Activated effector memory CD4-positive, alpha-beta T cell treated with anti-CD3 and anti-CD28 coated beads, Interleukin-2, amount 50 U/mL, for 16 hours (primary cell): ENCODE results near the gene CCHCR1.

Experiments
- DNase-seq: peaks from one replicate; pipeline ENCODE4 v3.0.0-alpha.2; 2020

CCHCR1 gene

DNA sequence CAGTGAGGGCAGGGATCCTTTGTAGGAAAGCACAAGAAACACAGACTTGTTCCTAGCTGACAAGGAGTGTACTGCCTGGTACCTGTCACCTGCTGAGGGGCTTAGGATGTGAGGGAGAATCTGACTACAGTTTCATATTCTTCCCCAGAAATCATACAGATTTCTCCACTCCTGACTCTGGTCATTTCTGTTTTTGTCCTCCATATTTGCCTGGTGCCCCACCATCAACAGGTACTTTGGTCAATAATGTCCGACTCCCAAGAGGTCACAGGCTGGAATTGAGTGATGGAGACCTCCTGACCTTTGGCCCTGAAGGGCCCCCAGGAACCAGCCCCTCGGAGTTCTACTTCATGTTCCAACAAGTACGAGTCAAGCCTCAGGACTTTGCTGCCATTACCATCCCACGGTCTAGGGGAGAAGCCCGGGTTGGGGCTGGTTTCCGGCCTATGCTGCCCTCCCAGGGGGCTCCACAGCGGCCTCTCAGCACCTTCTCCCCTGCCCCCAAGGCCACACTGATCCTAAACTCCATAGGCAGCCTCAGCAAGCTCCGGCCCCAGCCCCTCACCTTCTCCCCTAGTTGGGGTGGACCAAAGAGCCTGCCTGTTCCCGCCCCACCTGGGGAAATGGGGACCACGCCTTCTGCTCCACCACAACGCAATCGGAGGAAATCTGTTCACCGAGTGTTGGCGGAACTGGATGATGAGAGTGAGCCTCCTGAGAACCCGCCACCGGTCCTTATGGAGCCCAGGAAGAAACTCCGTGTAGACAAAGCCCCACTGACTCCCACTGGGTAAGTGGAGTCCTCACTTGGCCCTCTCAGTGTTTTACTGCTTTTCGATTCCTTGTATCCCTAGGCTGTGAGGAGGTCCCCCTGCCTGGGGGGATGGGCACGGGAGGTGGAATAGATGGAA, 3.9 kb upstream of the CCHCR1 start:
- DNase-seq = no peak

DNA sequence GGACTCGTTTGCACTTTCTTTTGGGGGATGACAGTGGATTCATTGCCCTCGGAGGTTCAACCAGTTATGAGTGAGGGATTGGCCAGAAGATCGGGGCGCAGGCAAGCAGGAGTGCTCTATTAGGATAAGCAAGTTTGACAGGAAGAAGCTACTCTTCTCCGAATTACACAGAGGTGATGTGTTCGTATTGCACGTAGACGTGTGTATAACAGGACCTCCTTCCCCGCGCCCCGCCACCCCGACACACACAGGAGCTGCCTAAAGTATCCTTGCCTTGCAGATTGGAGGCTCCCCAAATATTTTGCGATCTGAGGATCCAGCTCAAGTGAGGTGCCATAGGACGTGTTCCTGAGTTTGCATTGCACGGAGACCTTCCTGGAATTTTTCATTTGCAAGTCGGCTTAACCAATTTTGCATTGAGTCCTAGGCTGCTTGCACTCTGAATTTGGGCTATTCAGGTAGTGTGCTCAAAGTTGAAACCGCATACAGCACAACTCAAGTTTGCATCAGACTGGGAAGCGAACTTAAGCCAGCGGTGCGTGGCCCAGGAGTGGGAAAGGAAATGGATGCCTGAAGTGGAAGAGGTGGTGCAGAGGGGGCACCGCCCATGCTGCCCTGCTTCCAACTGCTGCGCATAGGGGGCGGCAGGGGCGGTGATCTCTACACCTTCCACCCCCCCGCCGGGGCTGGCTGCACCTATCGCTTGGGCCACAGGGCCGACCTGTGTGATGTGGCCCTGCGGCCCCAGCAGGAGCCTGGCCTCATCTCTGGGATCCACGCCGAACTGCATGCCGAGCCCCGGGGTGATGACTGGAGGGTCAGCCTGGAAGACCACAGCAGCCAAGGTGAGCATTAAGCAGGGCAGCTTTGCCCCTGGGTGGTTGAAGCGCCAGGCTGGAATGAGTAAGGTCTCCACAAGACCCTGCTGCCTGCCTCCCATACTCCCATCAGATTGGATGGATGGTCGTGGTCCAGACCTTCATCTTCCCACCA, 1.6 kb upstream of the CCHCR1 start:
- peak; percentile 73 for DNase-seq

DNA sequence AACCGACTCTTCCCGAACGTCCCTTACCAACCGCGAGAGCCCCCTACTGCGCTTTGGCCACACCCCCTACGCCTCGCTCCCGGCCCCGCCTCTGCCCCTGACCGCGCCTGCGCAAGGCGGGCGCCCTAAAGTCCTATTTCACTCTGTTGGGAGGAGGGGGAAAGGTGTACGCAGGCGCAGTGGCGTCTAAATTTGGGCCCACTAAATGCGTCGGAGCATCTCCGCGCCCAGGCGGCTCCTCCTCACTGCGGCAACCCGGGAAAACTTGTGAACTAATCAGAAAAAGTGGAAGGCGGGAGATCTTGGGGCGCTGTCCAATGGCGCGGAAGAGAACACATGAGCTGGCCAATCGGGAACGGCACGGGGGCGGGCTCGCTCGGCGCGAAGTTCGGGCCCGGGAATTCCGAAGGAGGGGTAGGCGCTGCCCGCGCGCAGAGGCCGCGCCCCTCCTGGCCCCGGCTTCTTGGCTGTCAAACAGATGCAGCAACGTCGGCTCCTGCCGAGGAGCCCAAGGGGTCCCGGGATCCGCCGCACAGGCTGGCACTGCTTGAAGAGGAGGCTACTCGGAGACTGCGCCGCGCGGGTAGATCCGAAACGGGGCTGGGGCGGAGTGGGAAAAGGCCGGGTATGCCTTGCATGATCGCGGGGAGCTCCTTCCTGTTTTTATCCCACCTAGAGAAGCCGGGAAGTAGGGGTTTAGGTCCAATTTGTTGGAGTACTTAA, 699 bp upstream of the CCHCR1 start, which contains the start of gene TCF19:
Gene TCF19, plus strand, starts transcription at position 450 of the 723 bp plus-strand sequence. CDS start 881 bp downstream, outside the sequence.
- peak; percentile 100 for DNase-seq

- DNase-seq = no peak
Observed at GRCh38 chr6:31156641-31157040, 961 bp downstream of the CCHCR1 start.

DNA sequence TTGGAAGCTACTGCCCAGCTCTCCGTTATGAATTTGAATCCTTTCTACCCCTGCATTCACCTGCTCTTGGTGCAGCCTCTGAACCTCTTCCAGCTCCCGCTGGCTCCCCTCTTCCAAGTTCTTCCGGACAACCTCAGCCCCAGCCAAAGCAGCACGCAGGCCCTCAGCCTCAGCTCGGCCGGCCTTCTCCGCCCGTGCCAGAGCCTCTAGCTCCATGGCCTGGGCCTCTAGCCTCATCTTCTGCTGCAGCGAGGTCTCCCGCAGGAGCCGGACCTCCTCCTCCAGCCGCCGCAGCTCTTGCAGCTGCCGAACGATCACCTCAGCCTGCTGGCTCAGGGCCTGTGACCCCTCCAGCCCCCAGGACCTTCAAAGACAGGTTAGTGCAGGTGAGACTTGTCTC, 3.2 kb downstream of the CCHCR1 start:
- no peak for DNase-seq

GRCh38 chr6:31152781-31153180, 4.8 kb downstream of the CCHCR1 start:
- no peak for DNase-seq

- no peak for DNase-seq
Observed at GRCh38 chr6:31149827-31150447, 7.7 kb downstream of the CCHCR1 start.

GRCh38 chr6:31145386-31145785, 12.2 kb downstream of the CCHCR1 start:
- DNase-seq = no peak

DNA sequence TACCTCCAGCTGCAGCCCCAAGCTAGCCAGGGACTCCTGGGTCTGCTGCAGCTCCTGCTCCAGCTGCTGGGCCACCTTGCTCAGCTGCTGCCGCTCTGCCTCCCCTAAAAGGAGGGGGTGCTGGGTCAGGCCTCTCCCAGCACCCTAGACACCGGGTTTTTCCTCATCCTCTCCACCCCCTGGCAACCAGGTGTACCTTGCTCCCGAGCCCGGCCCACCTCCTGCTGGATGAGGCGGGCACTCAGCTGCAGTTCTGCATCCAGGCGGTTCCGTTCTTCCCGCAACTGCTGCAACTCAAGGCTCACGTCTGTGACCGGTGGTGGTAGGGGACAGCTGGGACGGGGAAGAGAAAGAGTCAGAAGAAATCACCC, 12.6 kb downstream of the CCHCR1 start:
- no peak for DNase-seq

DNA sequence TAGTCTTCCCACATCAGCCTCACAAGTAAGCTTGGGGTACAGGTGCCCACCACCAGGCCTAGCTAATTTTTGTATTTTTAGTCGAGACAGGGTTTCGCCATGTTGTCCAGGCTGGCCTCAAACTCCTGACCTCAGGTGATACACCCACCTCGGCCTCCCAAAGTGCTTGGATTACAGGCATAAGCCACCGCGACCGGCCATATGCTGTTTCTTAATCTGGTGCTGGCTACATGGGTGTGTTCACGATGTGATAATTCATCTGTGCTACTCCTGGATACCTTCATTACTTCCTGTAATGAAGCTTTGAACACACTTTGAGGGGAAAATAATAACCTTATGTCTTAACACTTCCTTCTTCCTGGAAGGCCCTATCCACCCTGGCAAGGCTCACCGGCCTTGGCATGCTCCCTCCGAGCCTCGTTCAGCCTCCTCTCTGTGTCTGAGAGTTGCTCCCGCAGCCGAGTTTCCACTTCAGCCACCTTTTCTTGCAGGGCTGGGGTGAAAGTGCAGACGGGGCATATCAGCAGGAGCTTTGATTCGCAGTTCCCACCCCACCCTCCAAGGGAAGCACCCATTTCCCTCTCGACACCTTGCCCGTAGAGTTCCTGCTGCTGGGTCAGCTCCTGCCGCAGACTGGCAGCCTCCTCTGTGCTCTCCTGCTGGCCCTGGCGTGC, 13.2 kb downstream of the CCHCR1 start:
- DNase-seq = no peak

GRCh38 chr6:31143148-31143547, 14.5 kb downstream of the CCHCR1 start:
- no peak for DNase-seq

- DNase-seq = no peak
Observed at GRCh38 chr6:31142361-31142761, 15.2 kb downstream of the CCHCR1 start.

GRCh38 chr6:31140643-31141042, 17.0 kb downstream of the CCHCR1 start:
- no peak for DNase-seq

GRCh38 chr6:31139599-31139998, 18.0 kb downstream of the CCHCR1 start:
- no peak for DNase-seq

- no peak for DNase-seq
Observed at GRCh38 chr6:31138982-31139381, 18.6 kb downstream of the CCHCR1 start, which contains the start of gene PSORS1C2. Gene PSORS1C2 (minus strand): TSS chr6:31139066. CDS start chr6:31139026, 40 bp downstream.

GRCh38 chr6:31135710-31136109, 21.9 kb downstream of the CCHCR1 start:
- DNase-seq = no peak

- no peak for DNase-seq
Observed at GRCh38 chr6:31132806-31133205, 24.8 kb downstream of the CCHCR1 start.

DNA sequence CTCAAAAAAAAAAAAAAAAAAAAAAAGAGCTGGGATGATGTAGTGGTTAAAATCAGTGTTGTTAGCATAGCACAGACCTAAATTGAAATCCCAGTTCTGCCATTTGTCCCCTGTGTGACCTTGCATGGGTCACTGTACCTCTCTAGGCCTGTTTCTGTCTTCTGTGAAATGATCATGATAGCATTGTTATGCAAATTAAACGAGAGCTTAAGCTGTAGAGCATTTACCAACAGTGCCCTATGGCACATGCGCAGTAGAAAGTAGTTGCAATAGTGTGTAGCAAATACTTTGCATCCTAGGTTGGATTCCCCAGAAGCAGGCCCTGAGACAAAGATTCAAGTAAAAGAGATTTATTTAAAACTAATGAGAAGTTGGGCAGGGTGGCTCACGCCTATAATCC, 26.0 kb downstream of the CCHCR1 start:
- DNase-seq = no peak

DNA sequence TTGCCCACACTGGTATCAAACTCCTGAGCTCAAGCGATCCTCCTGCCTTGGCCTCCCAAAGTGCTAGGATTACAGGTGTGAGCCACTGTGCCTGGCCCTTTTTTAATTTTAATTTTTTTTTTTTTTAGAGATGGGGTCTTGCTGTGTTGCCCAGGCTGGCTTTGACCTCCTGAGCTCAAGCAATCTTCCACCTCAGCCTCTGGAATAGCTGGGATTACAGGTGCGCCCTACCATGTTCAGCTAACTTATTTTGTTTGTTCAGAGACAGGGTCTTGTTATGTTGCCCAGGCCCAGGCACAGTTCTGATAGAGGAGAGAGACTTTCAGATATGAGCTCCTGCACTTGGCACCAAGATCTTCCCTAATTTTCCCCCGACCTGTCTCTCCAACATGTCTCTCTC, 26.9 kb downstream of the CCHCR1 start:
- no peak for DNase-seq

DNA sequence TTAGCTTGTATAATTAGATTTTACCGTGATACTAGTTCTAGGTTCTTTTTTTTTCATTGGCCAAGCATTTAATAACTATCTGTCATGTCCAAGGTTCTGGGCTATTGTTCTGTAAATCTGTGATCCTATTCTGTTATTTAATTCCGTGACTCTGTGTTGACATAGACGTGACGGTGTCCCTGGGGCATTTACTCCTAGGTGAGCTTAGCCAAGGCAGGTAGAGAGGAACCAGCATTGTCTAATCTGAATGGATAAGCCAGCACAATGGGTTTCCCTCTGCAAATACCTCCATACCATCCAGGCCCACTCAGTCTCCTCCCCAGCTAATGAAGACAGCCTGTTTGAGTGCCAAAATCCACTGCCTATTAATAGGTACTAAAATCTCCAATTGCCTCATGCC, 28.5 kb downstream of the CCHCR1 start:
- DNase-seq = no peak

DNA sequence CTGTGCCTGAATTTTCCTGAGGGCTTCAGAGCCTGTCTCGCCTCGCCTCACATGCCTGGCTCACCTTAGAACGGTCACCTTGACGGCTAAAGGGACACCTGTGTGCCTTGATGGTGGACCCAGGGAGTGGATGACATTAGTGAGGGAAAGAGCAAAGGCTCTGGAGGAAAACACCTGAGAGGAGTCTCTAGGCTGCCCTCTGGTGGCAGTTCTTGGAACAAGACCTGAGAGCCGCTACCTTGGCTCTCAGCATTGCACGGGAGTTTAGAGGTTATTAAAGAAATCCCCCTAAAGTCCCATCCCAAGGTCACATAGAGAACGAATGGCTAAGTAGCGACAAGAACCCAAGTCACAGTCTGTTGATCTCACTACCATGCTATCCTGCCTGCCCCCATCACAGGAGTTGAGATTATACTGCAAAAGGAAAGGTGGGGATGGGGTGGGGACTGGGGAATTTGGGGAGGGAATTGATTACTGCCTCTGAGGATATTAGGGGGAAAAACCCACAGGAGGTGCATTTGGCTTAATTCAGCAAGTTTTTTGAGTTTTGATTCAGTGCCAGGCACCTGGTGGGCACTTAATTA, 29.4 kb downstream of the CCHCR1 start:
- DNase-seq = peak; percentile 87
